LNCAP (cell line): ENCODE results near the gene SZT2.

Experiments used
- TF ChIP-seq, protein P1 (sequence below): fragments of 450-650 bp; IDR thresholded peaks from 2 replicates; pipeline ENCODE4 v1.5.1; 2017; ENCODE audit warnings: mild to moderate bottlenecking

Gene SZT2

DNA sequence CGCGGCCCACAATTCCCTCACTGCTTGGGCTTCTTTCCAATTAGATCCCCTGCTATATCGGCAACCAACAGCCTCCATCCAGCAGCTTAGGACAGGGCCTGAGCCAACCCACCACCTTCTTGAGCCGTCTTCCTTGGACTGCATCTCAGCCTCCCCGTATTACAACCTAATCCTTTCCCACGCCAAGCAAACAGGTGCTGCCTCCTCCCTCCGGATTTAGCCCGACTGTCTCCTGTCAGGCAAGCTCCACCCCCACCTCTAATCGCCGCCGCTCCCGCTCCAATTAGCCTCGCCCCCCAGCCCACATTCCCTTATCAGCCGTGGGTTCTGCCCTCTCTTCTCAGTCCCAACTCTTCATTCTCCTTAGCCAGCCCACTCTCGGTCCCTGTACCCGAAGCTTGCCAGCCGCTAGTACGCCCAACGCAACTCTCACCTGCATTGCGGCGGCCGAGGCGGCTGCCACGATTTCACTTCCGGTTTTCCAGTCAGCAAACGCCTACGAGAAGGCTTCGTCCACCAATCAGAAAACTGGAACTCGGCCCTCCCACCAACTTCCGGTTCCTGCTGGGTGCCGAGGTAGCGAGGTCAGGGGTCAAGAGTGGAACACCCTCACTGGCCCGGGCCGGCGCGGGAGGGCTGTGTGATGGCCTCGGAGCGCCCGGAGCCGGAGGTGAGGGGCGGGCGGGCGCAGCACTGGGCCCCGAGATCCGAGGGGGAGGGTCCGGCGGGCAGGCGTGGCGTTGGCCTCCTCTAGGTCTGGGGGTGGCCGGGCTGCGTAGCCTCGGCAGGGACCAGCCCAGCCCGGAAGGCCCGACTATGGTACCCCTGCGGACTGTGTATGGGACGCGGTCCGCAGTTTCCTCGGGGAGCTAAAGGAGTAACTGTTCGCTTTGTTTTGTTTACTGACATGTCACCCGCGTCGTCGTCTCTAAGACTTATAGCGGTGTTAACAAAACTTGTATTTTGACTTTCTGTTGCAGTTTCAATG is at the start of gene SZT2, which contains the start of gene MED8:
TSS of gene SZT2 (plus strand) at position 574 of the 988 bp plus-strand sequence. CDS start at position 644, 70 bp downstream.
TSS of gene MED8 (minus strand) at position 475 of the 988 bp plus-strand sequence. CDS start at position 439, 36 bp downstream.
- TF ChIP-seq, protein P1, sequence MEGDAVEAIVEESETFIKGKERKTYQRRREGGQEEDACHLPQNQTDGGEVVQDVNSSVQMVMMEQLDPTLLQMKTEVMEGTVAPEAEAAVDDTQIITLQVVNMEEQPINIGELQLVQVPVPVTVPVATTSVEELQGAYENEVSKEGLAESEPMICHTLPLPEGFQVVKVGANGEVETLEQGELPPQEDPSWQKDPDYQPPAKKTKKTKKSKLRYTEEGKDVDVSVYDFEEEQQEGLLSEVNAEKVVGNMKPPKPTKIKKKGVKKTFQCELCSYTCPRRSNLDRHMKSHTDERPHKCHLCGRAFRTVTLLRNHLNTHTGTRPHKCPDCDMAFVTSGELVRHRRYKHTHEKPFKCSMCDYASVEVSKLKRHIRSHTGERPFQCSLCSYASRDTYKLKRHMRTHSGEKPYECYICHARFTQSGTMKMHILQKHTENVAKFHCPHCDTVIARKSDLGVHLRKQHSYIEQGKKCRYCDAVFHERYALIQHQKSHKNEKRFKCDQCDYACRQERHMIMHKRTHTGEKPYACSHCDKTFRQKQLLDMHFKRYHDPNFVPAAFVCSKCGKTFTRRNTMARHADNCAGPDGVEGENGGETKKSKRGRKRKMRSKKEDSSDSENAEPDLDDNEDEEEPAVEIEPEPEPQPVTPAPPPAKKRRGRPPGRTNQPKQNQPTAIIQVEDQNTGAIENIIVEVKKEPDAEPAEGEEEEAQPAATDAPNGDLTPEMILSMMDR, result no peak

DNA sequence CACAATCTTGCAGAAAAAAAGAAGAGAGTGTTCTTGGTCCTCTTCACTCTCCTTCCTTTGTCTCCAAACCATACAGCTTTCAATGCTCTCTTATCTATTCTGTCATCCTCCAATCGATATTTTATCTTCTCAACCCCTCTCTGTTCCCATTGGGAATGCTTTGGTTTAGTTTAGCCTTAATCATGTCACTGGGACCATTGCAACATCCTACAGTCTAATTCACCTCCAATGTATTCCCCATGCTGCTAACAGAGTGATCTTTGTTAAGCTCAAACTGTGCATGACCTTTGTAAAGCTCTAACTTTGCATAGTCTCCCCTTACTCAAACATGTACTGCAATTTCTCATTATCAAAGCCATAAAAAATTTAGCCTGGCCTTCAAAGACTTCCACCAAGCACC is 49.1 kb upstream of the SZT2 start:
- TF ChIP-seq, protein P1, result no peak

DNA sequence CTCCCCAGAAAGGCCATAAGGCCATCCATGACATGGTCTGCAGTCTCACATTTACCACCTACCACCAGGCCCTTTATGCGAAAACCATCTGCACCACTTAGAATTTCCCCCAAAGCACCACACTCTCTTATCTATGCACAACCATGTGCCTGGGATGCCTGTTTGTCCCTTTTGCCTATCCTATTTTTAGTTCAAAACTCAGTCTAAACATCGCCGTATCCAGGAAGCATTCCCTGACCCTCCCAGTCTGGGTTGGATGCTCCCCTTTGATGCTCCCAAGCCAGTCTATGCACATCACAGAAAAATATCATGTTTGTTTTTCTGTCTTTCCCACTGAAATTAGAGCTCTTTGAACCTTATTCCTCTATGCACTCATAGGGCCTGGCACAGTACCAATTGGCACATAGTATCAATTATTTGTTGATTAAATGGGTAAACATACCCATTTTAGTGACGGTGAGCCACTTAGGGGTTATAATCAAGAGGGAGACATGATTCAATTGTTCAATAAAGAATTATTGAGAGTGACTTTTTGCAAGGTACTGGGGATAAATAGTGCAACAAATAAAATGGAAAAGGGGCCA is 45.3 kb upstream of the SZT2 start:
- TF ChIP-seq, protein P1, result no peak

DNA sequence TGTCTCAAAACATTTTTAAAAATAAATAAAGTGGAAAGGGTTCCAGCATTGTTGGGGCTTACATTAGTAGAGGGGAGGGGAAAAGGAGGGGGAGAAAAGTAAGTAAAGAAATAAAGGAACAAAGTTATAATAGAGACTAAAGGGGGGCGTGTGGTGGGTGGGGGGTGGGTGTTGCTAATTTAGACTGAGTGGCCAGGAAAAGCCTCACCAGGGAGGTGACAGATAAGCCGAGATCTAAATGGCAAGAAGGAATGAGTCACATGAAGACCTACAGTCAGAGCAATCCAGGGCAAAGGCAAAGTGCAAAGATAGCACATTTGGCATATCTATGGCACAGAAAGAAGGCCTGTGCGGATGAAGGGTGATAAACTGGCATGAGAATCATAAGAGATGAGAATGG is 44.6 kb upstream of the SZT2 start:
- TF ChIP-seq, protein P1, result no peak

DNA sequence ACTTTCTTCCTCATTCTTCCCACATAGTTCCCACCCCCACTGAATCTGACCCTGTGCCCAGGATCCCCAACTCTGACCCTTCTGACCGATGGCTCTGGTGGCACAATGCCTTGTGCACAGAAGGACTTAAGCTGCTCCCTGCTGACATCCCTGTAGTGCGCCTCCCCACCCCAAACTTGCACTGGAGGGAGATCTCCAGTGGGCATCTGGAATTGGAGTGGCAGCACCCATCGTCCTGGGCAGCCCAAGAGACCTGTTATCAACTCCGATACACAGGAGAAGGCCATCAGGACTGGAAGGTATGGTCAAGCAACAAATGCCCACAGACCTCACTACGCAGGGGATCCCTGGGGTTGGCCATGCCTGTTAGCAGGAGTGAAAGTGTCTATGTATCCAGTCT is 43.1 kb upstream of the SZT2 start:
- TF ChIP-seq, protein P1, result no peak

DNA sequence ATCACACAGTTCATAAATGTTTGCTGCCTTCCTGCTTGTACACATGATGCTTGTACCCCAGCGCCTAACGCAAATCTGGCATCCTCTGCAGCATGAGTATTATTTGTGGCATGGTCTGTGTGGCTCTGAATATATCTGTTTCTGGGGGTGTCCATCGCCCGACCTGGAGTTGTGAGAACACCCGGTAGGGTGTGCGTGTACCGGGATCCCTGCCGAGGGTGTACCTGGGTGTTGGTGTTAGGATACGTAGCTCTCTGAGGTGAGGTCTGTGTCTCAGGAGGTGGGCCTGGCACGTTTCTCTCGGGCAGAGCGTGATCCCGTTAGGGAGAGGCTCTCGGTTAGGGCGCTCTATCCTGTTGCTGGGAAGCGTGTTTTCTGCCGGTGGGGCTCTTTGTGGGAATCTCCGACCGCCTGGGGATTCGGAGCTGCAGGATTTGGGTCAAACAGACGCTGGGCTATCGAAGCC is 41.3 kb upstream of the SZT2 start:
- TF ChIP-seq, protein P1, result no peak

DNA sequence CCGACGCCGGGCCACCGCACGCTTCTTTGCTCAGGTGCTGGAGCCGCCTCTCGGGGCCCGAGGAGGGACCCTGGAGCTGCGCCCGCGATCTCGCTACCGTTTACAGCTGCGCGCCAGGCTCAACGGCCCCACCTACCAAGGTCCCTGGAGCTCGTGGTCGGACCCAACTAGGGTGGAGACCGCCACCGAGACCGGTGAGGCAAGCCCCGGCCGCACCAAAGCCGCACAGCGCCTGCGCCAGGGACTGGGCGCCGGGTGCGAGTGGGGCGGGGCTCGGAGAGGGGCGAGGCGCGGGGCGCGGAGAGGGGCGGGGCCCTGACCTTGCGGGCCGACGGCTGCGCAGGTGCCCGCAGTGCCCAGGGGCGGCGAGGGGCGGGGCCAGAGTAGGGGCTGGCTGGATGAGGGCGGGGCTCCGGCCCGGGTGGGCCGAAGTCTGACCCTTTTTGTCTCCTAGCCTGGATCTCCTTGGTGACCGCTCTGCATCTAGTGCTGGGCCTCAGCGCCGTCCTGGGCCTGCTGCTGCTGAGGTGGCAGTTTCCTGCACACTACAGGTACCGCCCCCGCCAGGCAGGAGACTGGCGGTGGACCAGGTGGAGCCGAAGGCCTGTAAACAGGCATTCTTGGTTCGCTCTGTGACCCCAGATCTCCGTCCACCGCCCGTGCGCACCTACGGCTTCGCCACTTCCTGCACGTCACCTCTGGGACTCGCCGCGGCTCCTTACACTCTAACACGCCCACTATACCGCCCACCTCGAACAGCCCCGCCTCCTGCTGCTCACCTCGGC is 40.7 kb upstream of the SZT2 start:
- TF ChIP-seq, protein P1, result no peak
